ENCODE measurements around the gene SYT13. TPM values are rescaled to one million over a fixed set of nuclear protein-coding genes. Genes with fewer than 3 reads are reported as not detected.

SYT13 gene
- total and polyA plus RNA-seq, 2 donors (not counting 3 experiments of a cell fraction or from before 2014, with no cell fraction given): not detected

DNA sequence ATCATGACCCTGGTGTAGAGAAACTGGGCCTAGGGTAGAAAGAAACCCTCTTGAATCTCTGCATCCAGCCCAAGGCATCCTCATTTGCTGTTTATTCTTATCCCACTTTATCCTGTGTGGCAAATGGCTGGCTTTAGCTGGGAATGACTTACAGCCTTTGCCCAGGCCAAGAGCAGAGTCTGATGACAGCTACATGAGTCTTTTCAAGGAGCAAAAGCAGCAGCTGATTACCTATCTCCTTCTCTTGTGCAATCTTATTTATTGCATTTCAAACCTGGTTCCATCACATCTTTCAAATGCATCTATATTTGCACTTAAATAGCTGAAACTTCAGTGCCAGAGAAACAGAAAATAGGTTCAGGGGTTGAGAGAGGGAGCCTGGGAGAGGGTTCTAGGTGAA is 26.1 kb downstream of the SYT13 start:
- Histone ChIP-seq H3K9me3 (replicated peaks; ENCODE audit: control insufficient read depth, insufficient read depth, low read length) (no peaks in the 10 kb centered on the region), H3K9me1 (replicated peaks; ENCODE audit: control insufficient read depth, extremely low read depth, insufficient read depth, low read length) (no peaks in the 10 kb centered on the region), H3K27me3 (ENCODE audit: control insufficient read depth in 2 of 2, insufficient read depth in 2 of 2, low read length in 2 of 2) (no peaks in the 10 kb centered on the region), H3K27ac (ENCODE audit: insufficient read depth, low read depth, low read length) (no peak overlapping the region), H3K4me1 (ENCODE audit: control insufficient read depth, extremely low read depth, insufficient read depth, low read length) (peaks cover 1% of the 10 kb centered on the region), H2AFZ (ENCODE audit: low read depth, low read length) (no peak overlapping the region), H3K79me2 (ENCODE audit: control insufficient read depth, insufficient read depth, low read length) (no peaks in the 10 kb centered on the region), H3K36me3 (ENCODE audit: control insufficient read depth in 2 of 2, extremely low read depth in 1 of 2, insufficient read depth in 2 of 2, low read length in 2 of 2) (no peaks in the 10 kb centered on the region), H4K20me1 (replicated peaks; ENCODE audit: control insufficient read depth, extremely low read depth, insufficient read depth, low read length) (no peaks in the 10 kb centered on the region), H3K9ac (replicated peaks; ENCODE audit: extremely low read depth, insufficient read depth, low read length) (no peak overlapping the region), H3K4me3 (replicated peaks in 1 of 3; ENCODE audit: insufficient read depth in 1 of 3, low read depth in 1 of 3, low read length in 3 of 3) (no peak overlapping the region), H3K4me2 (ENCODE audit: insufficient read depth, low read length) (no peak overlapping the region)
- no peak for DNase-seq (ENCODE audit: low read depth, low spot score)
- BruUV-seq (replicated peaks): no TSS peak
- no peak for FAIRE-seq
- CTCF ChIA-PET: interaction anchor here (2.6 kb wide), 1 partner anchor 149 kb away, joined by 8 read pairs; no protein-coding TSS in a partner anchor
- no peak for TF ChIP-seq MYC (IDR thresholded peaks at IDR 0.05; ENCODE audit: low read depth, low read length)
- dilution Hi-C loops (cut with MboI; ENCODE audit: extremely low pct_ligation_motif_present, low sequenced_read_pairs): no loop called here
- POLR2A ChIA-PET: no interaction called here
- intact Hi-C loops (cut with micrococcal nuclease): no loop called here

DNA sequence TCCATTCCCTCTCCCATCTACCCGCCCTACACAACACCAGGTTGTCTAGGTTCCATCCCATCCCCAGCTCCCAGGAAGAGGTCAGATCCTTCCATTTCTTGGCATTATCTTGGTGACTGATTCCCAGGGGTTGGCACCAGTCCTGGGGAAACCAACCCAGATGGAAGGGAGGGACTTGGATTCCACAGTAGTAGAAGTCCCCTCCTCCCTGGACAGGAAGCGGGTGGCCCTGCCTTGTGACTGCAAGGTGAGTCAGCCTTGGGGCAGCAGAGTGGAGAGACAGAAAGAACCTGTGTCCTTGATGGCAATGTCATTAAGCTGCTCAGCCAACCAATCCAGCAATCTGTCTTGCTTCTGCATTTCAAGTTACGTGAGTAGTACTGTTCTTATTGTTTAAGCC is 26.5 kb downstream of the SYT13 start:
- no TSS peak for BruUV-seq (replicated peaks)
- Histone ChIP-seq H3K9me3 (replicated peaks; ENCODE audit: control insufficient read depth, insufficient read depth, low read length) (no peaks in the 10 kb centered on the region), H3K4me3 (replicated peaks in 1 of 3; ENCODE audit: insufficient read depth in 1 of 3, low read depth in 1 of 3, low read length in 3 of 3) (no peak overlapping the region), H3K4me2 (ENCODE audit: insufficient read depth, low read length) (no peak overlapping the region), H3K9me1 (replicated peaks; ENCODE audit: control insufficient read depth, extremely low read depth, insufficient read depth, low read length) (no peaks in the 10 kb centered on the region), H3K27ac (ENCODE audit: insufficient read depth, low read depth, low read length) (no peak overlapping the region), H2AFZ (ENCODE audit: low read depth, low read length) (no peak overlapping the region), H4K20me1 (replicated peaks; ENCODE audit: control insufficient read depth, extremely low read depth, insufficient read depth, low read length) (no peaks in the 10 kb centered on the region), H3K4me1 (ENCODE audit: control insufficient read depth, extremely low read depth, insufficient read depth, low read length) (no peaks in the 10 kb centered on the region), H3K79me2 (ENCODE audit: control insufficient read depth, insufficient read depth, low read length) (no peaks in the 10 kb centered on the region), H3K36me3 (ENCODE audit: control insufficient read depth in 2 of 2, extremely low read depth in 1 of 2, insufficient read depth in 2 of 2, low read length in 2 of 2) (no peaks in the 10 kb centered on the region), H3K9ac (replicated peaks; ENCODE audit: extremely low read depth, insufficient read depth, low read length) (no peak overlapping the region), H3K27me3 (ENCODE audit: control insufficient read depth in 2 of 2, insufficient read depth in 2 of 2, low read length in 2 of 2) (no peaks in the 10 kb centered on the region)
- intact Hi-C loops (cut with micrococcal nuclease) (no loop called here), dilution Hi-C loops (cut with MboI; ENCODE audit: extremely low pct_ligation_motif_present, low sequenced_read_pairs) (no loop called here)
- POLR2A ChIA-PET: no interaction called here
- TF ChIP-seq, protein P1, sequence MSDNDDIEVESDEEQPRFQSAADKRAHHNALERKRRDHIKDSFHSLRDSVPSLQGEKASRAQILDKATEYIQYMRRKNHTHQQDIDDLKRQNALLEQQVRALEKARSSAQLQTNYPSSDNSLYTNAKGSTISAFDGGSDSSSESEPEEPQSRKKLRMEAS (IDR thresholded peaks at IDR 0.05; ENCODE audit: insufficient read depth, insufficient read length): no peak
- TF ChIP-seq JUN (IDR thresholded peaks at IDR 0.05; ENCODE audit: borderline replicate concordance, insufficient read depth, insufficient read length, low read depth) (no peak), EZH2 (IDR thresholded peaks at IDR 0.05; ENCODE audit: borderline replicate concordance, low read depth, low read length, severe bottlenecking) (no peak), POLR2AphosphoS5 (IDR thresholded peaks at IDR 0.05; ENCODE audit: insufficient read depth, low read depth, low read length) (no peak)
- TF ChIP-seq, protein P2, sequence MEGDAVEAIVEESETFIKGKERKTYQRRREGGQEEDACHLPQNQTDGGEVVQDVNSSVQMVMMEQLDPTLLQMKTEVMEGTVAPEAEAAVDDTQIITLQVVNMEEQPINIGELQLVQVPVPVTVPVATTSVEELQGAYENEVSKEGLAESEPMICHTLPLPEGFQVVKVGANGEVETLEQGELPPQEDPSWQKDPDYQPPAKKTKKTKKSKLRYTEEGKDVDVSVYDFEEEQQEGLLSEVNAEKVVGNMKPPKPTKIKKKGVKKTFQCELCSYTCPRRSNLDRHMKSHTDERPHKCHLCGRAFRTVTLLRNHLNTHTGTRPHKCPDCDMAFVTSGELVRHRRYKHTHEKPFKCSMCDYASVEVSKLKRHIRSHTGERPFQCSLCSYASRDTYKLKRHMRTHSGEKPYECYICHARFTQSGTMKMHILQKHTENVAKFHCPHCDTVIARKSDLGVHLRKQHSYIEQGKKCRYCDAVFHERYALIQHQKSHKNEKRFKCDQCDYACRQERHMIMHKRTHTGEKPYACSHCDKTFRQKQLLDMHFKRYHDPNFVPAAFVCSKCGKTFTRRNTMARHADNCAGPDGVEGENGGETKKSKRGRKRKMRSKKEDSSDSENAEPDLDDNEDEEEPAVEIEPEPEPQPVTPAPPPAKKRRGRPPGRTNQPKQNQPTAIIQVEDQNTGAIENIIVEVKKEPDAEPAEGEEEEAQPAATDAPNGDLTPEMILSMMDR (IDR thresholded peaks at IDR 0.05; ENCODE audit: extremely low read depth in 1 of 2, insufficient read depth in 1 of 2, low read depth in 1 of 2, low read length in 2 of 2): no peak
- FAIRE-seq: no peak
- CTCF ChIA-PET: interaction anchor here (2.6 kb wide), 1 partner anchor 149 kb away, joined by 8 read pairs; no protein-coding TSS in a partner anchor
- DNase-seq (ENCODE audit: low read depth, low spot score): no peak
